Fibroblast of peridontal ligament (primary cell): ENCODE data around the gene CLN6.
"Not testable (repeated sequence)": the region's sequence is repeated elsewhere in the genome, so short reads cannot be mapped to it uniquely, and the experiment has no call there.

Experiments
- DNase-seq: peaks from one replicate; pipeline ENCODE4 v3.0.0-alpha.2; 2010; ENCODE audit errors: extremely low read depth

Gene CLN6

GRCh38 chr15:68190048-68190447 is 39.5 kb downstream of the CLN6 start:
- DNase-seq, result no peak

DNA sequence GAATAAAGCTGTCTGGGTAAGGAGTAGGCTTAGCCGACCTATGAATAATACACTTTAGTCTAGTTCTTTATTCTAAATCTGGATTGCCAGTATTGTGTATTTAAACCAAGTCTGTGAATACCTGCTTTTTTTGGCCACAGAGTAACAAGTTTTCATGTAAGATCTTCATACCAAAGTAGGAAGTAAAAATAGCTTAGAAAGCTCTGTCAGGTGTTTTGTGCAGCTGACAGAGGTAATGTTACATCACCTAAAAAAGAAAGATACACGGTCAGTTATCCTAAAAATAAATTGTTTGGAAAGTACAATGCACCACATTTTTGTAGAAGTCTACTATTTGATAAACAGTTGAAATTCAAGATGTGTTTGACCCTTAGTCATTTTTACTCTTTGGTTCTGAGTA is 40.9 kb downstream of the CLN6 start:
- no peak for DNase-seq

- DNase-seq, result peak; percentile 87
Measured at GRCh38 chr15:68187559-68187958, 42.0 kb downstream of the CLN6 start.

DNA sequence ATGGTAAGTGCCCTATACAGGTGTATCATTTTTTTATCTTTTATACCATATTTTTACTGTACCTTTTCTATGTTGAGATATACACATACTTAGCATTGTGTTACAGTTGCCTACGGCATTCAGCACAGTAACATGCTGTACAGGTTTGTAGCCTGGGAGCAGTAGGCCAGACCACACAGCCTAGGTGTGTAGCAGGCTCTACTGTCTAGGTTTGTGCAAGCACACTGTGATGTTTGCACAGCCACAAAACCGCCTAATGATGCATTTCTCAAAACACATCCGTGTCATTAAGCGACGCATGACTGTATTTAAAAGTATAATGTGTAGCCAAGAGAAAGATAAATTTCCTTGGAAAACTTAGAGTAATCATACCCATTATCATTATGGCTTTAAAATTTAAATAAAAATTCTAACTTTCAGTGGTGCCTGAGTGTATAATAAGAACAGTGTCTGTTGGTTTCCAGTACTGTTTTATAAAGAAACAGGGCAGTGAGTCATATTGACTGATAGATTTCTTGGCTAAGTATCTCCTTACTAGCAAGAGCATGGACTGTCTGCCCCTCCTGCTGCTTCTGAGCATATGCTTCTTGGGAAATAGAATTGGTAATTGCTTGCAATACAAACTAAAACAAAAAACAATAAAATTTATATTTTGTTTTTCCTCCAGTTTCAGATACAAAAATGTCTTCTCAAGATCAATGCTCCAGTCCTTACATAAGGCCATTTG is 42.7 kb downstream of the CLN6 start:
- peak; percentile 87 for DNase-seq

DNA sequence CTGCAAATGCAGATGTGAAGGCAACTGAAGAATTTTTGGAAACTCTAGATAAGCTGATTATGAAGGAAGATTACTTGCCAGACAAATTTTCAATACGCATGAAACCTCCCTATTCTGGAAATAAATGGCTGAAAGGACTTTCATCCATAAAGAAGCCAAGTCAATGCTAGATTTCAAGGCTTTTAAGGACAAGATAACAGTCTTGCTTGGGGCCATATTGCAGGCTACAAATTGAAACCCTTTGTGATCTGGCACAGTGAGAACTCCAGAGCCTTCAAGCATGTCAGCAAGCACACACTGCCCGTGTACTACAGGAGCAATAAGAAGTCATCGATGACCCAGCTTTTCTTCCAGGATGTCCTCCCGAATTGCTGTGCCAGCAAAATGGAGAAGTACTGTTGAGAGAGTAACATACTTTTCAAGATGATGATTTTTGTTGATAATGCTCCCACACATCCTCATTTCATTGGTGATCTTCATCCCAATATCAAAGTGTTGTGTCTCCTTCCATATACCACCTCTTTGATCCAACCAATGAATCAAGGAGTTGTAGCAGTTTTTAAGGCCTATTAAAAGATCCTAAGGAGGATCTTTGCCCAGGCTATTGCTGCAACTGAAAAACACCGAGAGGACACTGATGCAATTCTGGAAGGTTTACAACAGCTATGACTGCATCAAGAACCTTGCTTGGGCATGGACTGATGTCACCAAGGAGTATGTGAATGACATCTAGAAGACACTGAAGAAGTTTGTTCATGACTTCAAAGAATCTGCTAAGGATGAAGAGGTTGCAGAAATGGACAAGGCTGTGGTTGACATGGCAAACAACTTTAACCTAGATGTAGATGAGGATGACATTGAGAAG is 44.7 kb downstream of the CLN6 start:
- no peak for DNase-seq

DNA sequence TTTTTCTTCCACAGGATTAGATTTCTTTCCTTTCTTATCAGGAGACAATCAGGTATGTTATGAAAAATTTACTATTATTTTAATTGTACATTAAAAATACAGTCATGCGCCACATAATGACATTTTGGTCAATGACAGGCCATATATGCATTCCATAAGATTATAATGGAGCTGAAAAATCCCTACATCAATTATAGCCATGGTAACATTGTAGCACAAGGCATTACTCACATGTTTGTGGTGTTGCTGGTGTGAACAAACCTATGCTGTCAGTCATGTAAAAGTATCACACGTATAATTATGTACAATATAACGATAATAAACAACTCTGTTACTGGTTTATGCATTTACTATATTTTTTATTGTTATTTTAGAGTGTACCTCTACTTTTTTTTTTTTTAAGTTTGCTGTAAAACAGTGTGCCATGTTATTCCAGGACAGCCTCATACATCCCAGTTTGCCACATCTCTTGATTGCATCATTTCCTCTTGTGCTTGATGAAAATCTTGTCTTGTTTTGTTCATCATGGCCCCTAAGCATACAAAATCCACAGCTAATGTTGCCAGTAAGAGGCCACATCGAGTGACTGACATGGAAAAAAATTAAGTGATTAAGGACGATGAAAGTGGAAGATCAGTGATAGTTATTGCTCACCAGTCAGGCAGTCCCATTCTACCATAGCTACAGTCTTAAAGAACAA is 45.8 kb downstream of the CLN6 start:
- DNase-seq, result peak; percentile 45

DNA sequence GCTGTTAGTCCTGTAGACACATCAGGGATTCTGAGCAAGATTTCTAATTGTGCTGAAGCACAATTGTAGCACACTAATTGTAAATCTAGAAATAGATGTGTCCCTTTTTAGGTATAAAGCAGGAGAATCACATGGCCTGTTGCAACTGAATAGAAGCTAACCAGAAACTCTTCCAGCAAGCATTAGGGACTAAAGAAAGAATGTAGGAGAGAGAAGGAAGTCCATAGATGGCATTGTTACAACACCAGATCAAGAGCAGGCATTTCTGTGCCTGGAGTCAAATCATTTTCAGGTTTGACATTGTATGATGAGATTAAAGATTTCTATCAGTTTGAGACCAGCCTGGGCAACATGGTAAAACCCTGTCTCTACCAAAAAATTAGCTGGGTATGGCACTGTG is 51.8 kb downstream of the CLN6 start:
- peak; percentile 74 for DNase-seq

GRCh38 chr15:68176601-68177000 is 52.9 kb downstream of the CLN6 start:
- peak; percentile 72 for DNase-seq

DNA sequence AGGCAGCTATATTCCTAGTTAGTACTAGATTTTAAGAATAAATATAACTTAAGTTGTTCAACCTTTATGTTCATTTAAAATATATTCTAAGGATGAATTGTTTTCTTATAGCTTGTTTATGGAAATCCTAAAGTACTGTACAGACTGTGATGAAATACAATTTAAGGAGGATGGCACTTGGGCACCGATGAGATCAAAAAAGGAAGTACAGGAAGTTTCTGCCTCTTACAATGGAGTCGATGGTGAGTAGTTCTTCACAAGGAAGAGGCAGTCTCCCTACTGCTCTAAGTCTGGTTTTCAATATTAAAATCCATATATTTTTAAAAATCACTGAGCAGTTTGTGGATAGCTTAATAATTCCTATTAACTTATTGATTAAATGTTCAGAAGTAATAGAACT is 54.0 kb downstream of the CLN6 start:
- no peak for DNase-seq

GRCh38 chr15:68173119-68173518 is 56.4 kb downstream of the CLN6 start:
- no peak for DNase-seq

- not testable (repeated sequence) for DNase-seq
Measured at GRCh38 chr15:68172037-68172436, 57.5 kb downstream of the CLN6 start.

GRCh38 chr15:68166847-68167246 is 62.7 kb downstream of the CLN6 start:
- no peak for DNase-seq

GRCh38 chr15:68163191-68163590 is 66.3 kb downstream of the CLN6 start:
- DNase-seq, result no peak

DNA sequence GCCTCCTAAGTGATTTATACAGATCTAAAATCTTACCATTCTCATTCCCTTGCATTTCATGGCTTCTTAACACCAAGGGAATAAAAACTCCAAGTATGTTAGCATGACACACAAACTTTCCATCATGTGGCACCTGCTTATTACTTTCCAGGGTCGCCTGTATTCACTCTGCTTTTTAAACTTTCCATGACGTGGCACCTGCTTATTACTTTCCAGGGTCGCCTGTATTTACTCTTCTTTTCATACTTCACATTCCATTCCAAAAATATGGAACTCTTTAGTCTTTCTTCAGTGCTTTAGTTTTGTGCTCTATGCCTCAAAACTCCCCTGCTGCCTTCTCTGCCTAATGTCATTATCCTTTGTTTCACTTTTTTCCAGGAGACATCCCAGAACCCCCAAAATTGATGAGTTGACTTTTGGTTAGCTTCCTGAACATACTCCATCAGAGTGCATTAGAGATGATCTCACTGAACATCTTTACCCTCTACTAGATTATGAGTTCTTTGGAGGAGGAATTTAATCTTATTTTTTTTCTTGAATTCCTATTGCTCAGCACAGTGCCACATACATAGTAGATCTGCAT is 71.4 kb downstream of the CLN6 start:
- peak; percentile 29 for DNase-seq

DNA sequence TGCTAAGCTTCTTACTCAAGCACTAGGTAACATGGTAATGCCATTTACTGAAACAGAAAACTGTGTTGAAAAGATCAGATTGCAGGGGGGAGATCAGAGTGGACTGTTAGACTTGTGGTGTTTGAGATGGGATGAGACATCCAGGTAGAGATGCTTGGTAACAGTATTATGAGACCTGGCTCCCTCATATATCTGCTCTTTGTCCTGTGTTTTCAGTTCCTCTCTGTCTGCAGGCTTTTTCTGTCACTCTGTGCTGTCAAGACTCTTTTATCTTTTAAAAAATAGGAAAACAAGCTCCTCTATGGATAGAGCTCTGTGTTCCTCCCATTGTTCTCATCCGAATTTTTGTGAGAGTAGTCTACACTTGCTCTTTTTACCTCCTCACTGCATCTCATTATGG is 72.5 kb downstream of the CLN6 start:
- DNase-seq, result no peak
